SK-N-SH (cell line): ENCODE results near the gene FAM229A. TPM values are rescaled to one million over a fixed set of nuclear protein-coding genes. Genes with fewer than 3 reads are reported as not detected.

Experiments used
- CTCF ChIA-PET: fragments of 300-600, 350-600 bp; formaldehyde crosslinking; extraction: SDS; loops from one replicate; lab custom pipeline; 2021; lab: Yijun Ruan, JAX
- POLR2A ChIA-PET: fragments of 350-600 bp; sonication (Branson Sonifier 250); formaldehyde crosslinking; extraction: SDS; loops from one replicate; lab custom pipeline; 2020; ENCODE audit warnings: antibody characterized with exemption, inconsistent platforms; lab: Yijun Ruan, JAX
- DNase-seq: peaks from one replicate; pipeline ENCODE4 v3.0.0; 2012
- H2AFZ ChIP-seq: fragments of 200-600 bp; sonication (generic); 2 replicates; pipeline ENCODE4 v1.8.1; 2016; ENCODE audit warnings: antibody characterized with exemption, mild to moderate bottlenecking, low read depth
- H3F3A ChIP-seq: fragments of 200-600 bp; sonication (generic); replicated peaks from 2 replicates; pipeline ENCODE3; 2016; ENCODE audit warnings: antibody characterized with exemption, mild to moderate bottlenecking; ENCODE audit not compliant: insufficient read depth
- H3K27ac ChIP-seq, 2 experiments: fragments of 200-500 bp in 1 of 2; fragments of 200-600 bp in 1 of 2; sonication (Bioruptor generic) in 1 of 2; sonication (generic), shearing (Covaris generic) in 1 of 2; 2 replicates each; pipeline versions ENCODE4 v1.5.1 to v1.6.1; 2014 to 2016; ENCODE audit warnings: low read depth in 2 of 2, inconsistent platforms in 1 of 2, low read length in 1 of 2, mild to moderate bottlenecking in 1 of 2, mixed read lengths in 1 of 2
- H3K27me3 ChIP-seq: fragments of 200-600 bp; sonication (generic), shearing (Covaris generic); 2 replicates; pipeline ENCODE4 v1.6.1; 2016; ENCODE audit warnings: mixed run types; ENCODE audit not compliant: insufficient read depth
- H3K36me3 ChIP-seq, 2 experiments: fragments of 200-500 bp in 1 of 2; fragments of 200-600 bp in 1 of 2; sonication (Bioruptor generic) in 1 of 2; sonication (generic) in 1 of 2; replicated peaks in 1 of 2; 2 replicates each; pipeline versions ENCODE3 to v1.5.1; 2014 to 2016; ENCODE audit warnings: low read length in 1 of 2, mild to moderate bottlenecking in 1 of 2; ENCODE audit not compliant: insufficient read depth in 2 of 2, control insufficient read depth in 1 of 2
- H3K4me1 ChIP-seq, 2 experiments: fragments of 200-500 bp in 1 of 2; fragments of 200-600 bp in 1 of 2; sonication (Bioruptor generic) in 1 of 2; sonication (generic), shearing (Covaris generic) in 1 of 2; 2 replicates each; pipeline versions ENCODE4 v1.5.1 to v1.6.1; 2014 to 2016; ENCODE audit warnings: low read depth in 1 of 2, low read length in 1 of 2, mixed run types in 1 of 2; ENCODE audit not compliant: insufficient read depth in 2 of 2, control insufficient read depth in 1 of 2
- H3K4me2 ChIP-seq: fragments of 200-600 bp; sonication (generic), shearing (Covaris generic); 2 replicates; pipeline ENCODE4 v1.6.1; 2017; ENCODE audit warnings: mixed run types
- H3K4me3 ChIP-seq, 2 experiments: fragments of 200-500 bp in 1 of 2; fragments of 200-600 bp in 1 of 2; sonication (Bioruptor generic) in 1 of 2; sonication (generic), shearing (Covaris generic) in 1 of 2; 2 replicates each; pipeline versions ENCODE4 v1.5.1 to v1.8.1; 2014 to 2016; ENCODE audit warnings: low read depth in 2 of 2, inconsistent platforms in 1 of 2, low read length in 1 of 2, mild to moderate bottlenecking in 1 of 2, mixed read lengths in 1 of 2, moderate library complexity in 1 of 2
- H3K79me2 ChIP-seq: fragments of 200-600 bp; sonication (generic); 2 replicates; pipeline ENCODE4 v1.8.1; 2017; ENCODE audit warnings: mild to moderate bottlenecking; ENCODE audit not compliant: insufficient read depth
- H3K9ac ChIP-seq: fragments of 200-600 bp; sonication (generic); 2 replicates; pipeline ENCODE4 v1.6.1; 2017; ENCODE audit warnings: mixed run types
- H3K9me2 ChIP-seq: fragments of 200-600 bp; sonication (generic); 2 replicates; pipeline ENCODE4 v1.6.1; 2017; ENCODE audit warnings: mixed run types
- H3K9me3 ChIP-seq: fragments of 200-600 bp; sonication (generic); 2 replicates; pipeline ENCODE4 v1.6.1; 2017; ENCODE audit warnings: mixed run types, mild to moderate bottlenecking, moderate library complexity
- H4K20me1 ChIP-seq: fragments of 200-600 bp; sonication (generic); 2 replicates; pipeline ENCODE4 v1.6.1; 2017; ENCODE audit warnings: mild to moderate bottlenecking, mixed run types; ENCODE audit not compliant: insufficient read depth
- ELF1 ChIP-seq: IDR thresholded peaks from 2 replicates; pipeline ENCODE4 v1.4.0; 2012
- EZH2phosphoT487 ChIP-seq: fragments of 200-600 bp; sonication (generic); IDR thresholded peaks from 2 replicates; pipeline ENCODE4 v1.6.1; 2017; ENCODE audit warnings: low read depth, mixed run types, mild to moderate bottlenecking, antibody characterized with exemption, moderate library complexity, borderline replicate concordance
- FOSL2 ChIP-seq: IDR thresholded peaks from 2 replicates; pipeline ENCODE4 v1.4.0; 2012; ENCODE audit warnings: low read depth, mild to moderate bottlenecking, moderate library complexity, borderline replicate concordance
- FOXJ3 ChIP-seq: sonication (generic); formaldehyde crosslinking; IDR thresholded peaks from 2 replicates; pipeline ENCODE4 v1.5.1; 2020; ENCODE audit warnings: mild to moderate bottlenecking, missing genetic modification reagents
- IRF3 ChIP-seq: fragments of 150-350 bp; IDR thresholded peaks from 2 replicates; pipeline ENCODE4 v1.6.1; 2016; ENCODE audit warnings: mild to moderate bottlenecking, low read depth, low read length
- NFIC ChIP-seq: IDR thresholded peaks from 2 replicates; pipeline ENCODE4 v1.4.0; 2012; ENCODE audit warnings: borderline replicate concordance
- RAD21 ChIP-seq: IDR thresholded peaks from 2 replicates; pipeline ENCODE4 v1.6.1; 2012; ENCODE audit warnings: mild to moderate bottlenecking, low read length
- RCOR1 ChIP-seq: fragments of 150-350 bp; IDR thresholded peaks from 2 replicates; pipeline ENCODE4 v1.6.1; 2017; ENCODE audit warnings: antibody characterized with exemption, low read length
- REST ChIP-seq: IDR thresholded peaks from 2 replicates; pipeline ENCODE4 v1.6.1; 2012; ENCODE audit warnings: mild to moderate bottlenecking, low read depth, low read length, moderate library complexity
- RXRA ChIP-seq: IDR thresholded peaks from 2 replicates; pipeline ENCODE4 v1.4.0; 2012; ENCODE audit warnings: low read depth, mild to moderate bottlenecking, borderline replicate concordance
- SMC3 ChIP-seq: IDR thresholded peaks from 2 replicates; pipeline ENCODE4 v1.6.1; 2012; ENCODE audit warnings: low read depth, low read length, improper control_type of control experiment
- TEAD4 ChIP-seq: IDR thresholded peaks from 2 replicates; pipeline ENCODE4 v1.4.0; 2012; ENCODE audit warnings: mild to moderate bottlenecking, borderline replicate concordance; ENCODE audit not compliant: insufficient read depth
- USF2 ChIP-seq: fragments of 150-350 bp; IDR thresholded peaks from 2 replicates; pipeline ENCODE4 v1.6.1; 2017; ENCODE audit warnings: antibody characterized with exemption, low read length, low read depth, borderline replicate concordance
- YY1 ChIP-seq: IDR thresholded peaks from 2 replicates; pipeline ENCODE4 v1.4.0; 2012; ENCODE audit warnings: low read depth, mild to moderate bottlenecking
- ZBTB33 ChIP-seq: IDR thresholded peaks from 2 replicates; pipeline ENCODE4 v1.4.0; 2012; ENCODE audit warnings: low read depth, borderline replicate concordance
- WGBS: methylation state at CpG from one replicate; pipeline ENCODE4 v1.1.6; 2017; ENCODE audit warnings: low lambda C conversion rate; 5-methylcytosine and 5-hydroxymethylcytosine counted together
- polyA plus RNA-seq, 3 experiments: library from polyadenylated mRNA; depleted of rRNA; stranded (reverse); fragments of >200 nt; gene quantifications; 2 replicates each; pipeline ENCODE4 v1.2.3, GENCODE V29; 2012

The FAM229A gene
- polyA plus RNA-seq, 1 of the 3 experiments (the other 2 are of a cell fraction), result 8.0 TPM

GRCh38 chr1:32341971-32342370, 20.3 kb downstream of the FAM229A start:
- CTCF ChIA-PET, result no interaction called here
- no peaks in the 10 kb centered on the region for H3K36me3 ChIP-seq
- WGBS, result 88% methylated on average over 5 of the region's 5 CpGs
- no peaks in the 10 kb centered on the region for H4K20me1 ChIP-seq
- no peaks in the 10 kb centered on the region for H3K9me2 ChIP-seq
- no peak overlapping the region for H2AFZ ChIP-seq
- DNase-seq, result no peak
- H3K79me2 ChIP-seq, result no peaks in the 10 kb centered on the region
- no peaks in the 10 kb centered on the region for H3K27me3 ChIP-seq
- H3K9me3 ChIP-seq, result no peaks in the 10 kb centered on the region
- TF ChIP-seq SMC3, result no peak
- TF ChIP-seq RXRA, result no peak
- no peak for TF ChIP-seq FOXJ3 (CRISPR knock-in tag)
- TF ChIP-seq NFIC, result no peak
- no peak for TF ChIP-seq REST
- TF ChIP-seq EZH2phosphoT487, result no peak
- no peak for TF ChIP-seq FOSL2
- TF ChIP-seq, all 33 proteins: peak for 0
- Histone ChIP-seq H3K4me3 (no peak overlapping the region), H3K4me1 (no peaks in the 10 kb centered on the region; a peak in 1 of 4 replicates), H3K9ac (no peak overlapping the region), H3F3A (no peaks in the 10 kb centered on the region), H3K27ac (no peak overlapping the region), H3K4me2 (no peak overlapping the region)
- POLR2A ChIA-PET, result no interaction called here

- H3K4me2 ChIP-seq, result no peak overlapping the region
- ChIA-PET POLR2A (interaction anchor here (0.5 kb wide), 1 partner anchor 17 kb away, joined by 3 read pairs; no protein-coding TSS in a partner anchor), CTCF (no interaction called here)
- no peaks in the 10 kb centered on the region for H3K36me3 ChIP-seq
- H3K9ac ChIP-seq, result no peak overlapping the region
- H3K27me3 ChIP-seq, result no peaks in the 10 kb centered on the region
- no peak overlapping the region for H3K27ac ChIP-seq
- WGBS, result 98% methylated on average over 10 of the region's 11 CpGs
- H4K20me1 ChIP-seq, result no peaks in the 10 kb centered on the region
- H3F3A ChIP-seq, result no peaks in the 10 kb centered on the region
- H2AFZ ChIP-seq, result no peak overlapping the region
- H3K4me3 ChIP-seq, result no peak overlapping the region
- H3K79me2 ChIP-seq, result no peaks in the 10 kb centered on the region
- H3K4me1 ChIP-seq, result peaks cover 0 to 5% of the 10 kb centered on the region in 2 experiments; a peak in 1 of 4 replicates
- no peaks in the 10 kb centered on the region for H3K9me2 ChIP-seq
- H3K9me3 ChIP-seq, result no peaks in the 10 kb centered on the region
- DNase-seq, result no peak
- TF ChIP-seq ELF1 (no peak), RCOR1 (no peak), USF2 (no peak), RAD21 (no peak), REST (no peak), IRF3 (no peak), RXRA (no peak), ZBTB33 (no peak), YY1 (no peak), TEAD4 (no peak)
Measured at GRCh38 chr1:32341186-32341757, 21.0 kb downstream of the FAM229A start.
